ENCODE measurements around the gene KIR3DL2.
"Not testable (repeated sequence)": the region's sequence is repeated elsewhere in the genome, so short reads cannot be mapped to it uniquely, and the experiment has no call there.

Gene KIR3DL2

DNA sequence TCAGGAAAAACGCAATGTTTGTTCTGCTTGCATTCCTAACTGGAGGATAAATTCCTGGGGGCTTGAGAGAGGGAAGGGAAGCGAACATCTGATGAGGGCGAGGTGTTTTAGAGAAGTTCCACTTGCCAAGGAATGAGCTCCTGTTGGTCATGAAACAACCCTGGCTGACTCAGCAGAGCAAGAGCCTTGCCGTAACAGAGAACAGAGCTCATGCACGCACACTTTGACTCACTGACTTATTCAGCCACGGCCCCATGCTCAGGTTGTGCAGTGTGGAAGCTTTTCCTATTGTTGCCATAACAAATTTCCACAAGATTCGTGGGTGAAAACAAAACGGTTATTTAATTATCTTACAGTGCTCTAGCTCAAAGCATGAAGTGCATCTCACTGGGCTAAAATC lies 7.1 kb upstream of the KIR3DL2 start:
- not testable (repeated sequence) for H3K27me3 ChIP-seq (ENCODE audit: insufficient read depth, low read length); H3K4me1 ChIP-seq (ENCODE audit: insufficient read depth, low read length, severe bottlenecking); H4K20me1 ChIP-seq (ENCODE audit: insufficient read depth, low read length); H3K4me2 ChIP-seq (ENCODE audit: low read length); H3K9ac ChIP-seq (ENCODE audit: low read length); H3F3A ChIP-seq (ENCODE audit: insufficient read depth, low read length); H3K9me2 ChIP-seq (ENCODE audit: low read depth, low read length); H3K4me3 ChIP-seq (ENCODE audit: low read depth, low read length, poor library complexity, severe bottlenecking); H3K9me3 ChIP-seq (ENCODE audit: low read length); H3K36me3 ChIP-seq (ENCODE audit: insufficient read depth, low read length); H2AFZ ChIP-seq (ENCODE audit: low read length); H3K27ac ChIP-seq (ENCODE audit: low read depth, low read length, poor library complexity, severe bottlenecking); H3K79me2 ChIP-seq (ENCODE audit: insufficient read depth, low read length)

DNA sequence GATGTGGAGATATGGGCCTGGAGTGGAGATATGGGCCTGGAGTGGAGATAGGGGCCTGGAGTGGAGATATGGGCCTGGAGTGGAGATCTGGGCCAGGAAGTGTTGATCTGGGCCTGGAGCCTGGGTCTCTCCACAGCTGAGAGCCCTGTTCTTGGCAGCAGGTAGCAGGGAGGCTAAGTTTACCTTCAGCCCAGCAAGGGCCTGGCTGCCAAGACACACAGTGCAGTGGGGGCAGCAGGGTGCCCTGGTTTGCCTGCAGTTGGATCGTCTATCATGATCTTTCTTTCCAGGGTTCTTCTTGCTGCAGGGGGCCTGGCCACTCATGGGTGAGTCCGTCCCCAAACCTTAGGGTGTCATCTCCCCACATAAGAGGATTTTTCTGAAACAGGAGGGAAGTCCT lies 687 bp downstream of the KIR3DL2 start:
- Histone ChIP-seq H3K4me2 (ENCODE audit: low read length) (no peak overlapping the region), H3K4me3 (ENCODE audit: low read depth, low read length, poor library complexity, severe bottlenecking) (no peak overlapping the region), H3K4me1 (ENCODE audit: insufficient read depth, low read length, severe bottlenecking) (no peaks in the 10 kb centered on the region), H3K27me3 (ENCODE audit: insufficient read depth, low read length) (no peaks in the 10 kb centered on the region; the same call in 1 of the 2 replicates), H3K9me2 (ENCODE audit: low read depth, low read length) (no peaks in the 10 kb centered on the region), H3K79me2 (ENCODE audit: insufficient read depth, low read length) (no peaks in the 10 kb centered on the region), H4K20me1 (ENCODE audit: insufficient read depth, low read length) (no peaks in the 10 kb centered on the region), H3K27ac (ENCODE audit: low read depth, low read length, poor library complexity, severe bottlenecking) (no peak overlapping the region), H2AFZ (ENCODE audit: low read length) (no peak overlapping the region), H3K9me3 (ENCODE audit: low read length) (no peaks in the 10 kb centered on the region), H3F3A (ENCODE audit: insufficient read depth, low read length) (no peaks in the 10 kb centered on the region), H3K36me3 (ENCODE audit: insufficient read depth, low read length) (no peaks in the 10 kb centered on the region), H3K9ac (ENCODE audit: low read length) (no peak overlapping the region)
- TF ChIP-seq, protein P1, sequence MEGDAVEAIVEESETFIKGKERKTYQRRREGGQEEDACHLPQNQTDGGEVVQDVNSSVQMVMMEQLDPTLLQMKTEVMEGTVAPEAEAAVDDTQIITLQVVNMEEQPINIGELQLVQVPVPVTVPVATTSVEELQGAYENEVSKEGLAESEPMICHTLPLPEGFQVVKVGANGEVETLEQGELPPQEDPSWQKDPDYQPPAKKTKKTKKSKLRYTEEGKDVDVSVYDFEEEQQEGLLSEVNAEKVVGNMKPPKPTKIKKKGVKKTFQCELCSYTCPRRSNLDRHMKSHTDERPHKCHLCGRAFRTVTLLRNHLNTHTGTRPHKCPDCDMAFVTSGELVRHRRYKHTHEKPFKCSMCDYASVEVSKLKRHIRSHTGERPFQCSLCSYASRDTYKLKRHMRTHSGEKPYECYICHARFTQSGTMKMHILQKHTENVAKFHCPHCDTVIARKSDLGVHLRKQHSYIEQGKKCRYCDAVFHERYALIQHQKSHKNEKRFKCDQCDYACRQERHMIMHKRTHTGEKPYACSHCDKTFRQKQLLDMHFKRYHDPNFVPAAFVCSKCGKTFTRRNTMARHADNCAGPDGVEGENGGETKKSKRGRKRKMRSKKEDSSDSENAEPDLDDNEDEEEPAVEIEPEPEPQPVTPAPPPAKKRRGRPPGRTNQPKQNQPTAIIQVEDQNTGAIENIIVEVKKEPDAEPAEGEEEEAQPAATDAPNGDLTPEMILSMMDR (IDR thresholded peaks at IDR 0.05; ENCODE audit: low read length), result no peak
- no peak for TF ChIP-seq EZH2 (IDR thresholded peaks at IDR 0.05; ENCODE audit: borderline replicate concordance, low read length)

DNA sequence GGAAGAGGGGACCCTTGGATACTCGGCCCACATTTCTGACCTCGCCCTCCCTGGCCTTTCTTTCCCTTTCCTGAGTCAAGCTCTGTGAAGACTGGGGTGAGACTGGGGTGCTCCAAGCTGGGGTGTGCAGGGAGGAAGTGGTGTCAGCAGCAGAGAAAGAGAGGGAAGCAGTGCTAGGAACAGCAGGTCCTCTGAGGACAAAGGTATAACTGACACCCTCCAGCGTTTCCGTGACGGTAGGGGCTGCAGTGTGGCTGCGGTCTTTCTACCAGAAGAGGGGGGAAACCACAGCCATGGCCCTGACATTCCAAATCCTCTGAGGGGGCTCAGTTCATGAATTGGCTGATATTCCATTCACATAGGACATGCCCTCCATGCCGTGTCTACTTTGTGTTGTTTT lies 1.1 kb downstream of the KIR3DL2 start:
- no peaks in the 10 kb centered on the region for H4K20me1 ChIP-seq (ENCODE audit: insufficient read depth, low read length)
- H3K27ac ChIP-seq (ENCODE audit: low read depth, low read length, poor library complexity, severe bottlenecking), result no peak overlapping the region
- H3K4me2 ChIP-seq (ENCODE audit: low read length), result no peak overlapping the region
- no peaks in the 10 kb centered on the region for H3K36me3 ChIP-seq (ENCODE audit: insufficient read depth, low read length)
- H3K79me2 ChIP-seq (ENCODE audit: insufficient read depth, low read length), result no peaks in the 10 kb centered on the region
- TF ChIP-seq, protein P1 (IDR thresholded peaks at IDR 0.05; ENCODE audit: low read length), result no peak
- TF ChIP-seq EZH2 (IDR thresholded peaks at IDR 0.05; ENCODE audit: borderline replicate concordance, low read length), result no peak
- no peak overlapping the region for H2AFZ ChIP-seq (ENCODE audit: low read length)
- no peaks in the 10 kb centered on the region for H3K9me2 ChIP-seq (ENCODE audit: low read depth, low read length)
- no peaks in the 10 kb centered on the region for H3K4me1 ChIP-seq (ENCODE audit: insufficient read depth, low read length, severe bottlenecking)
- no peak overlapping the region for H3K4me3 ChIP-seq (ENCODE audit: low read depth, low read length, poor library complexity, severe bottlenecking)
- no peak overlapping the region for H3K9ac ChIP-seq (ENCODE audit: low read length)
- no peaks in the 10 kb centered on the region for H3K9me3 ChIP-seq (ENCODE audit: low read length)
- H3K27me3 ChIP-seq (ENCODE audit: insufficient read depth, low read length), result no peaks in the 10 kb centered on the region; the same call in 1 of the 2 replicates
- H3F3A ChIP-seq (ENCODE audit: insufficient read depth, low read length), result no peaks in the 10 kb centered on the region

DNA sequence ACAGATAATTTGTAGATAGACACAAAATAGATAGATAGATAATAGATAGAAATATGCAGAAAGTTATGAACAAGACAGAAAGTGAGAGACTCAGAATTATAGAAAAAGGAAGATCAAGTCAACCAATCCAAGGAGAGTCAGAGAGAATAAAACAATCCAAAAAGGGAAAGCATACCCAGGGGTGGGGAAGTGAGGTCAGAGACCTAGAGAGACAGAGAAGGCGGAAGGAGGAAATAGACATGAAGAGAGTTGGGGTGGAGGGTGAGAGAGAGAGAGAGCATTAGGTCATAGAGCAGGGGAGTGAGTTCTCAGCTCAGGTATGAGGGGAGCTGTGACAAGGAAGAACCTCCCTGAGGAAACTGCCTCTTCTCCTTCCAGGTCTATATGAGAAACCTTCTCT lies 5.0 kb downstream of the KIR3DL2 start:
- not testable (repeated sequence) for H3F3A ChIP-seq (ENCODE audit: insufficient read depth, low read length); H3K9me3 ChIP-seq (ENCODE audit: low read length); H3K27ac ChIP-seq (ENCODE audit: low read depth, low read length, poor library complexity, severe bottlenecking); H3K36me3 ChIP-seq (ENCODE audit: insufficient read depth, low read length); H3K27me3 ChIP-seq (ENCODE audit: insufficient read depth, low read length); H3K4me2 ChIP-seq (ENCODE audit: low read length); H3K4me1 ChIP-seq (ENCODE audit: insufficient read depth, low read length, severe bottlenecking); H2AFZ ChIP-seq (ENCODE audit: low read length); H3K4me3 ChIP-seq (ENCODE audit: low read depth, low read length, poor library complexity, severe bottlenecking); H3K9ac ChIP-seq (ENCODE audit: low read length); H4K20me1 ChIP-seq (ENCODE audit: insufficient read depth, low read length); H3K79me2 ChIP-seq (ENCODE audit: insufficient read depth, low read length); H3K9me2 ChIP-seq (ENCODE audit: low read depth, low read length)

DNA sequence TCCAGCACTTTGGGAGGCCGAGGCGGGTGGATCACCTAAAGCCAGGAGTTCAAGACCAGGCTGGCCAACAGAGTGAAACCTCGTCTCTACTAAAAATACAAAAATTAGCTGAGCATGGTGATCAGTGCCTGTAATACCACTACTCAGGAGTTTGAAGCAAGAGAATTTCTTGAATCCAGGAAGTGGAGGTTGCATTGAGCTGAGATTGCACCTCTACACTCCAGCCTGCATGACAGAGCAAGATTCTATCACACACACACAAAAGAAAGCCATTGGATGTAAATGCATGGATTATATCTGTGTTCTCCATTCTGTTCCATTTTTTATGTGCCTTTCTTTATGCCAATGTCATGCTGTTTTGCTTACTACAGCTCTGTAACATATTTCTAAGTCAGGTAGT lies 8.2 kb downstream of the KIR3DL2 start:
- not testable (repeated sequence) for H3F3A ChIP-seq (ENCODE audit: insufficient read depth, low read length); H3K27me3 ChIP-seq (ENCODE audit: insufficient read depth, low read length); H3K9me3 ChIP-seq (ENCODE audit: low read length); H3K36me3 ChIP-seq (ENCODE audit: insufficient read depth, low read length); H3K79me2 ChIP-seq (ENCODE audit: insufficient read depth, low read length); H4K20me1 ChIP-seq (ENCODE audit: insufficient read depth, low read length); H3K27ac ChIP-seq (ENCODE audit: low read depth, low read length, poor library complexity, severe bottlenecking); H3K9me2 ChIP-seq (ENCODE audit: low read depth, low read length); H2AFZ ChIP-seq (ENCODE audit: low read length); H3K4me2 ChIP-seq (ENCODE audit: low read length); H3K9ac ChIP-seq (ENCODE audit: low read length); H3K4me1 ChIP-seq (ENCODE audit: insufficient read depth, low read length, severe bottlenecking); H3K4me3 ChIP-seq (ENCODE audit: low read depth, low read length, poor library complexity, severe bottlenecking)

DNA sequence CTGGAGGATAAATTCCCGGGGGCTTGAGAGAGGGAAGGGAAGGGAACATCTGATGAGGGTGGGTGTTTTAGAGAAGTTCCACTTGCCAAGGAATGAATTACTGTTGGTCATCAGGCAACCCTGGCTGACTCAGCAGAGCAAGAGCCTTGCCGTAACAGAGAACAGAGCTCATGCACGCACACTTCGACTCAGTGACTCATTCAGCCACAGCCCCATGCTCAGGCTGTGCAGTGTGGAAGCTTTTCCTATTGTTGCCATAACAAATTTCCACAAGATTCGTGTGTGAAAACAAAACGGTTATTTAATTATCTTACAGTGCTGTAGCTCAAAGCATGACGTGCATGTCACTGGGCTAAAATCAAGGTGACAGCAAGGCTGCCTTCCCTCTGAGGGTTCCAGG lies 9.2 kb downstream of the KIR3DL2 start:
- H3K9ac ChIP-seq (ENCODE audit: low read length); H3K9me2 ChIP-seq (ENCODE audit: low read depth, low read length); H3K9me3 ChIP-seq (ENCODE audit: low read length); H3F3A ChIP-seq (ENCODE audit: insufficient read depth, low read length); H3K27me3 ChIP-seq (ENCODE audit: insufficient read depth, low read length); H3K4me3 ChIP-seq (ENCODE audit: low read depth, low read length, poor library complexity, severe bottlenecking); H3K27ac ChIP-seq (ENCODE audit: low read depth, low read length, poor library complexity, severe bottlenecking); H4K20me1 ChIP-seq (ENCODE audit: insufficient read depth, low read length); H3K4me1 ChIP-seq (ENCODE audit: insufficient read depth, low read length, severe bottlenecking); H3K36me3 ChIP-seq (ENCODE audit: insufficient read depth, low read length); H3K79me2 ChIP-seq (ENCODE audit: insufficient read depth, low read length); H2AFZ ChIP-seq (ENCODE audit: low read length); H3K4me2 ChIP-seq (ENCODE audit: low read length): not testable (repeated sequence)

Measured in OCI-LY1 (cell line).